Type B pancreatic cell (in vitro differentiated cells): ENCODE measurements around the gene KLHL41. TPM values are rescaled to one million over a fixed set of nuclear protein-coding genes. Genes with fewer than 3 reads are reported as not detected.
"Not testable (repeated sequence)": the region's sequence is repeated elsewhere in the genome, so short reads cannot be mapped to it uniquely, and the experiment has no call there.

Experiments used
- DNase-seq: peaks from one replicate; pipeline ENCODE4 v3.0.0; 2021; ENCODE audit warnings: mixed read lengths; ENCODE audit not compliant: unreplicated experiment; ENCODE audit errors: extremely low spot score
- H3K27ac Mint-ChIP-seq: 2 replicates; pipeline ENCODE4 v1.8.0; 2021; ENCODE audit warnings: mild to moderate bottlenecking, mixed read lengths
- H3K27me3 Mint-ChIP-seq: 2 replicates; pipeline ENCODE4 v1.8.0; 2021; ENCODE audit warnings: mixed read lengths
- H3K36me3 Mint-ChIP-seq: 2 replicates; pipeline ENCODE4 v1.8.0; 2021; ENCODE audit warnings: mixed read lengths
- H3K4me1 Mint-ChIP-seq: one replicate; pipeline ENCODE4 v1.8.0; 2021; ENCODE audit warnings: mixed read lengths; ENCODE audit not compliant: unreplicated experiment
- H3K4me3 Mint-ChIP-seq: 2 replicates; pipeline ENCODE4 v1.8.0; 2021; ENCODE audit warnings: mild to moderate bottlenecking, mixed read lengths
- H3K9me3 Mint-ChIP-seq: 2 replicates; pipeline ENCODE4 v1.8.0; 2021; ENCODE audit warnings: mixed read lengths
- CTCF ChIP-seq: fragments of 200-600 bp; sonication (generic); conservative IDR thresholded peaks from 2 replicates; pipeline ENCODE4 v1.5.0; 2021; ENCODE audit warnings: antibody characterized with exemption, mild to moderate bottlenecking
- total RNA-seq: library from RNA; stranded (reverse); gene quantifications from 2 replicates; pipeline ENCODE4 v1.2.1, GENCODE V29; 2021; ENCODE audit warnings: low replicate concordance

The KLHL41 gene
- total RNA-seq, 1 donor from 2014 or later: 4.6 TPM

- H3K9me3 Mint-ChIP-seq: no peaks in the 10 kb centered on the region
- no peak for TF ChIP-seq CTCF
- no peaks in the 10 kb centered on the region for H3K36me3 Mint-ChIP-seq
- peak; percentile 88 for DNase-seq
- H3K27me3 Mint-ChIP-seq: peaks cover 3% of the 10 kb centered on the region
- peaks cover 19% of the 10 kb centered on the region for H3K4me1 Mint-ChIP-seq
- peak within 1 kb of the TSS; percentile 98 for H3K4me3 Mint-ChIP-seq
- H3K27ac Mint-ChIP-seq: peak within 1 kb of the TSS; percentile 94
These were observed 63.9 kb downstream of the KLHL41 start, which contains the start of gene FASTKD1 for GRCh38 chr2:169573160-169573973. Gene FASTKD1 (minus strand): TSS chr2:169573865. CDS start chr2:169572029, 1,836 bp downstream.

GRCh38 chr2:169573974-169574299, 64.4 kb downstream of the KLHL41 start:
- Mint-ChIP-seq H3K9me3 (no peaks in the 10 kb centered on the region), H3K4me1 (peaks cover 19% of the 10 kb centered on the region), H3K4me3 (peak overlapping the region; percentile 98), H3K27ac (peak overlapping the region; percentile 94), H3K27me3 (peaks cover 6% of the 10 kb centered on the region), H3K36me3 (no peaks in the 10 kb centered on the region)
- no peak for TF ChIP-seq CTCF
- no peak for DNase-seq

GRCh38 chr2:169574539-169574938, 65.0 kb downstream of the KLHL41 start:
- H3K36me3 Mint-ChIP-seq, DNase-seq, H3K27me3 Mint-ChIP-seq, H3K27ac Mint-ChIP-seq, H3K9me3 Mint-ChIP-seq: not testable (repeated sequence)
- Mint-ChIP-seq H3K4me1 (peaks cover 19% of the 10 kb centered on the region), H3K4me3 (peak overlapping the region; percentile 67)

- H3K4me1 Mint-ChIP-seq: peaks cover 15% of the 10 kb centered on the region
- not testable (repeated sequence) for H3K27ac Mint-ChIP-seq, H3K36me3 Mint-ChIP-seq, DNase-seq, H3K27me3 Mint-ChIP-seq, H3K9me3 Mint-ChIP-seq, H3K4me3 Mint-ChIP-seq
These were observed 65.8 kb downstream of the KLHL41 start for GRCh38 chr2:169575264-169575663.

Other genes starting within 250 kb of the KLHL41 start
- gene LRP2, start 147.2 kb upstream of the KLHL41 start, total RNA-seq: 12.7 and 22.7 TPM in 2 replicates
- gene BBS5, start 30.2 kb upstream of the KLHL41 start, total RNA-seq: 5.0 and 11.2 TPM in 2 replicates
- gene FASTKD1, start 64.2 kb downstream of the KLHL41 start, total RNA-seq: 35.8 and 38.8 TPM in 2 replicates
- gene PPIG, start 74.6 kb downstream of the KLHL41 start, total RNA-seq: 53.2 and 61.4 TPM in 2 replicates
- 0.19 and 1.4 TPM in 2 replicates for gene CFAP210, start 184.7 kb downstream of the KLHL41 start, total RNA-seq
- gene PHOSPHO2, start 184.8 kb downstream of the KLHL41 start, total RNA-seq: 8.5 and 11.6 TPM in 2 replicates
- gene KLHL23, start 224.1 kb downstream of the KLHL41 start, total RNA-seq: 12.1 and 34.9 TPM in 2 replicates